Measurements from ENCODE around the gene KPNA3.

DNA sequence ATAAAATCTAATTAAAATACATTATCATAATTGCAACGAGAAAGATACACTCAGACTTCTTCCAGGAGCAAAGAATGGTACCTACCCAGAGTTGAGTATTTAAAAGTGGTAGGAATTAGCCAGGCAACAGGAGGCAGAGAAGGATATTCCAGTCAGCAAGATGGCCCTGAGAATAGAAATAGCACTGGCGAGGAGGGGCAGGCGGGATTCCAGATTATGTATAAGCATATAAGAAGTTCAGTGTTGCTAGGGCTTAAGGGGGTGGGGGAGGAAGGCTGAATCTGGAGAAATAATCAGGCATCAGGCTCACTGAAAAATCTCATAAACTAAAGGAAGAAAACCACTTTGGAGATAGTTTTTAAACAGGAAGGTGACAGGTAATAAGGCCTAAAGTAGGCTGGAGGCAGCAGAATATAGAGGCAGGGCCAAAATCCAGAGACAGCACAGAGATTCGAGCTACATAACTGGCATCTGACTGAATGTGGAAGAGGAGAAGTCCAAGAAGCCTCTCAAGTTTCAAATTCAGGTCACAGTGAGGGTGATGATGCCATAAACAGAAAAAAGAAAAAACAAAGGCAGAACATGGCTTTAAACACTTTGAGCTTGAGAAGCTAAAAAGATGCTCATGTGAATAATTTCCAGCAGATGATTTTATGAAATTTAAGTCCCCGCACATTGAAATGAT lies 7.5 kb downstream of the KPNA3 start:
- TF ChIP-seq, protein P1, sequence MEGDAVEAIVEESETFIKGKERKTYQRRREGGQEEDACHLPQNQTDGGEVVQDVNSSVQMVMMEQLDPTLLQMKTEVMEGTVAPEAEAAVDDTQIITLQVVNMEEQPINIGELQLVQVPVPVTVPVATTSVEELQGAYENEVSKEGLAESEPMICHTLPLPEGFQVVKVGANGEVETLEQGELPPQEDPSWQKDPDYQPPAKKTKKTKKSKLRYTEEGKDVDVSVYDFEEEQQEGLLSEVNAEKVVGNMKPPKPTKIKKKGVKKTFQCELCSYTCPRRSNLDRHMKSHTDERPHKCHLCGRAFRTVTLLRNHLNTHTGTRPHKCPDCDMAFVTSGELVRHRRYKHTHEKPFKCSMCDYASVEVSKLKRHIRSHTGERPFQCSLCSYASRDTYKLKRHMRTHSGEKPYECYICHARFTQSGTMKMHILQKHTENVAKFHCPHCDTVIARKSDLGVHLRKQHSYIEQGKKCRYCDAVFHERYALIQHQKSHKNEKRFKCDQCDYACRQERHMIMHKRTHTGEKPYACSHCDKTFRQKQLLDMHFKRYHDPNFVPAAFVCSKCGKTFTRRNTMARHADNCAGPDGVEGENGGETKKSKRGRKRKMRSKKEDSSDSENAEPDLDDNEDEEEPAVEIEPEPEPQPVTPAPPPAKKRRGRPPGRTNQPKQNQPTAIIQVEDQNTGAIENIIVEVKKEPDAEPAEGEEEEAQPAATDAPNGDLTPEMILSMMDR (IDR thresholded peaks at IDR 0.05; ENCODE audit: low read depth, low read length, missing input control): no peak
- TF ChIP-seq TAF1 (conservative IDR thresholded peaks at IDR 0.05) (no peak), EGR1 (IDR thresholded peaks at IDR 0.05; ENCODE audit: low read depth in 2 of 2) (no peak), FOXA2 (IDR thresholded peaks at IDR 0.05) (no peak), GABPA (IDR thresholded peaks at IDR 0.05 in 1 of 2, conservative IDR thresholded peaks at IDR 0.05 in 1 of 2) (no peak), YY1 (IDR thresholded peaks at IDR 0.05) (no peak)
- TF ChIP-seq, protein P2, sequence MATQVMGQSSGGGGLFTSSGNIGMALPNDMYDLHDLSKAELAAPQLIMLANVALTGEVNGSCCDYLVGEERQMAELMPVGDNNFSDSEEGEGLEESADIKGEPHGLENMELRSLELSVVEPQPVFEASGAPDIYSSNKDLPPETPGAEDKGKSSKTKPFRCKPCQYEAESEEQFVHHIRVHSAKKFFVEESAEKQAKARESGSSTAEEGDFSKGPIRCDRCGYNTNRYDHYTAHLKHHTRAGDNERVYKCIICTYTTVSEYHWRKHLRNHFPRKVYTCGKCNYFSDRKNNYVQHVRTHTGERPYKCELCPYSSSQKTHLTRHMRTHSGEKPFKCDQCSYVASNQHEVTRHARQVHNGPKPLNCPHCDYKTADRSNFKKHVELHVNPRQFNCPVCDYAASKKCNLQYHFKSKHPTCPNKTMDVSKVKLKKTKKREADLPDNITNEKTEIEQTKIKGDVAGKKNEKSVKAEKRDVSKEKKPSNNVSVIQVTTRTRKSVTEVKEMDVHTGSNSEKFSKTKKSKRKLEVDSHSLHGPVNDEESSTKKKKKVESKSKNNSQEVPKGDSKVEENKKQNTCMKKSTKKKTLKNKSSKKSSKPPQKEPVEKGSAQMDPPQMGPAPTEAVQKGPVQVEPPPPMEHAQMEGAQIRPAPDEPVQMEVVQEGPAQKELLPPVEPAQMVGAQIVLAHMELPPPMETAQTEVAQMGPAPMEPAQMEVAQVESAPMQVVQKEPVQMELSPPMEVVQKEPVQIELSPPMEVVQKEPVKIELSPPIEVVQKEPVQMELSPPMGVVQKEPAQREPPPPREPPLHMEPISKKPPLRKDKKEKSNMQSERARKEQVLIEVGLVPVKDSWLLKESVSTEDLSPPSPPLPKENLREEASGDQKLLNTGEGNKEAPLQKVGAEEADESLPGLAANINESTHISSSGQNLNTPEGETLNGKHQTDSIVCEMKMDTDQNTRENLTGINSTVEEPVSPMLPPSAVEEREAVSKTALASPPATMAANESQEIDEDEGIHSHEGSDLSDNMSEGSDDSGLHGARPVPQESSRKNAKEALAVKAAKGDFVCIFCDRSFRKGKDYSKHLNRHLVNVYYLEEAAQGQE (IDR thresholded peaks at IDR 0.05): no peak

Data from liver (tissue), 3 donors.